Neural cell (in vitro differentiated cells): Measurements from ENCODE around the gene RIN3. TPM values are rescaled to one million over a fixed set of nuclear protein-coding genes. Genes with fewer than 3 reads are reported as not detected.

ENCODE experiments used
- H2AFZ ChIP-seq: fragments of 200-600, 300-800 bp; sonication (generic), shearing (Covaris generic); 2 replicates; pipeline ENCODE4 v1.6.0; 2014; ENCODE audit warnings: low read depth, mild to moderate bottlenecking, antibody characterized with exemption, low read length, moderate library complexity
- H3F3A ChIP-seq: fragments of 200-600 bp; shearing (Covaris generic); 2 replicates; pipeline ENCODE4 v1.6.1; 2016; ENCODE audit warnings: mild to moderate bottlenecking, moderate library complexity, mixed read lengths, antibody characterized with exemption, low read length; ENCODE audit not compliant: insufficient read depth, poor library complexity, severe bottlenecking
- H3K27ac ChIP-seq: fragments of 200-600, 300-800 bp; sonication (generic), shearing (Covaris generic); 2 replicates; pipeline ENCODE4 v1.5.1; 2014; ENCODE audit warnings: mild to moderate bottlenecking, low read length, moderate library complexity
- H3K27me3 ChIP-seq: fragments of 300-800, 200-600 bp; sonication (generic), shearing (Covaris generic); 2 replicates; pipeline ENCODE4 v1.6.0; 2014; ENCODE audit warnings: mild to moderate bottlenecking, low read depth, low read length, moderate library complexity; ENCODE audit not compliant: insufficient read depth
- H3K36me3 ChIP-seq: fragments of 300-800, 200-600 bp; sonication (generic), shearing (Covaris generic); 2 replicates; pipeline ENCODE4 v1.5.1; 2014; ENCODE audit warnings: mild to moderate bottlenecking, antibody characterized with exemption, low read length, moderate library complexity; ENCODE audit not compliant: insufficient read depth
- H3K4me2 ChIP-seq: fragments of 300-800, 200-600 bp; sonication (generic), shearing (Covaris generic); 2 replicates; pipeline ENCODE4 v1.6.0; 2014; ENCODE audit warnings: mild to moderate bottlenecking, low read length
- H3K4me3 ChIP-seq: fragments of 300-800, 200-600 bp; sonication (generic), shearing (Covaris generic); 2 replicates; pipeline ENCODE4 v1.5.1; 2014; ENCODE audit warnings: mild to moderate bottlenecking, low read length, moderate library complexity
- H3K79me2 ChIP-seq: fragments of 200-600 bp; shearing (Covaris generic); replicated peaks from 2 replicates; pipeline ENCODE4 v1.6.0; 2014; ENCODE audit warnings: mild to moderate bottlenecking, low read length, moderate library complexity; ENCODE audit not compliant: insufficient read depth
- H3K9ac ChIP-seq: fragments of 300-800, 200-600 bp; sonication (generic), shearing (Covaris generic); 2 replicates; pipeline ENCODE4 v1.6.1; 2016; ENCODE audit warnings: mild to moderate bottlenecking, low read length, mixed read lengths
- H3K9me2 ChIP-seq: fragments of 200-600 bp; shearing (Covaris generic); 2 replicates; pipeline ENCODE4 v1.6.1; 2016; ENCODE audit warnings: mild to moderate bottlenecking, low read length, mixed read lengths; ENCODE audit not compliant: insufficient read depth
- H3K9me3 ChIP-seq: fragments of 200-600, 300-800 bp; sonication (generic), shearing (Covaris generic); 2 replicates; pipeline ENCODE4 v1.6.1; 2016; ENCODE audit warnings: mild to moderate bottlenecking, mixed run types, low read length, moderate library complexity, mixed read lengths
- H4K20me1 ChIP-seq: fragments of 200-600 bp; shearing (Covaris generic); 2 replicates; pipeline ENCODE4 v1.6.1; 2016; ENCODE audit warnings: mild to moderate bottlenecking, mixed run types; ENCODE audit not compliant: insufficient read depth
- EP300 ChIP-seq: fragments of 450-650 bp; conservative IDR thresholded peaks from 2 replicates; pipeline ENCODE4 v1.6.1; 2014; ENCODE audit warnings: antibody characterized with exemption, mild to moderate bottlenecking, moderate library complexity; ENCODE audit not compliant: poor library complexity, severe bottlenecking
- EZH2 ChIP-seq: fragments of 200-600, 300-800 bp; shearing (Covaris generic), sonication (generic); IDR thresholded peaks from 2 replicates; pipeline ENCODE4 v1.6.1; 2014; ENCODE audit warnings: antibody characterized with exemption, low read length, borderline replicate concordance, mild to moderate bottlenecking; ENCODE audit not compliant: insufficient read depth, poor library complexity, severe bottlenecking
- MXI1 ChIP-seq: fragments of 450-650 bp; conservative IDR thresholded peaks from 2 replicates; pipeline ENCODE4 v1.6.1; 2014; ENCODE audit warnings: antibody characterized with exemption, mild to moderate bottlenecking; ENCODE audit not compliant: poor library complexity, severe bottlenecking
- POLR2AphosphoS5 ChIP-seq: IDR thresholded peaks from 2 replicates; pipeline ENCODE4 v1.6.1; 2012
- RAD21 ChIP-seq: fragments of 450-650 bp; conservative IDR thresholded peaks from 2 replicates; pipeline ENCODE4 v1.6.1; 2014; ENCODE audit warnings: antibody characterized with exemption, mild to moderate bottlenecking, moderate library complexity
- SMC3 ChIP-seq: fragments of 450-650 bp; conservative IDR thresholded peaks from 2 replicates; pipeline ENCODE4 v1.6.1; 2014; ENCODE audit warnings: antibody characterized with exemption, mild to moderate bottlenecking, moderate library complexity; ENCODE audit not compliant: poor library complexity
- TAF1 ChIP-seq: IDR thresholded peaks from 2 replicates; pipeline ENCODE4 v1.6.1; 2012; ENCODE audit warnings: low read depth
- polyA plus RNA-seq: library from polyadenylated mRNA; depleted of rRNA; stranded (reverse); fragments of >200 nt; gene quantifications from 2 replicates; pipeline ENCODE4 v1.2.3, GENCODE V29; 2014
- TF ChIP-seq, protein P1 (sequence below): IDR thresholded peaks from 2 replicates; pipeline ENCODE4 v1.6.1; 2012; ENCODE audit warnings: borderline replicate concordance
- TF ChIP-seq, protein P2 (sequence below): fragments of 450-650 bp; IDR thresholded peaks from 2 replicates; pipeline ENCODE4 v1.5.1; 2014; ENCODE audit warnings: antibody characterized with exemption, mild to moderate bottlenecking, moderate library complexity; ENCODE audit not compliant: poor library complexity, severe bottlenecking

The RIN3 gene
- polyA plus RNA-seq, 1 donor from 2014 or later: not detected

DNA sequence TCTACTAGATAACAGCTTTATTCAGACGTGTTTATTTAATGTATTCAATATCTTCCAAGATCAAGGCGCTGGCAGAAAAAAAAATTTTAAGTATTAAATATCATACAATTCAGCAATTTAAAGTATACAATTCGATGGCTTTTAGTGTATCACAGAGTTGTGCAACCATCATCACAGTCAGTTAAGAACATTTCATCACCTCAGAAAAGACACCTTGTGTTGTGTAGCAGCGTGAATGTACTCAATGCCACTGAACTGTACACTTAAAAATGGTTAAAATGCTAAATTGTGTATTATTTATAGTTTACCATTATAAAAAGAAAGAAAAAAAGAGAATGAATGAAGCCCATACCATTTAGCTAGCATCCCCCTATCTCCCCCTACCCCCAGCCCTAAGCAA lies 96.4 kb downstream of the RIN3 start:
- H3F3A ChIP-seq: no peaks in the 10 kb centered on the region
- H3K4me3 ChIP-seq: no peak overlapping the region
- H4K20me1 ChIP-seq: no peaks in the 10 kb centered on the region
- no peaks in the 10 kb centered on the region for H3K79me2 ChIP-seq
- H3K27me3 ChIP-seq: no peaks in the 10 kb centered on the region
- H3K9ac ChIP-seq: no peak overlapping the region
- TF ChIP-seq EP300 (no peak), RAD21 (no peak), TAF1 (no peak), MXI1 (no peak), SMC3 (no peak), POLR2AphosphoS5 (no peak), EZH2 (no peak)
- TF ChIP-seq, protein P1, sequence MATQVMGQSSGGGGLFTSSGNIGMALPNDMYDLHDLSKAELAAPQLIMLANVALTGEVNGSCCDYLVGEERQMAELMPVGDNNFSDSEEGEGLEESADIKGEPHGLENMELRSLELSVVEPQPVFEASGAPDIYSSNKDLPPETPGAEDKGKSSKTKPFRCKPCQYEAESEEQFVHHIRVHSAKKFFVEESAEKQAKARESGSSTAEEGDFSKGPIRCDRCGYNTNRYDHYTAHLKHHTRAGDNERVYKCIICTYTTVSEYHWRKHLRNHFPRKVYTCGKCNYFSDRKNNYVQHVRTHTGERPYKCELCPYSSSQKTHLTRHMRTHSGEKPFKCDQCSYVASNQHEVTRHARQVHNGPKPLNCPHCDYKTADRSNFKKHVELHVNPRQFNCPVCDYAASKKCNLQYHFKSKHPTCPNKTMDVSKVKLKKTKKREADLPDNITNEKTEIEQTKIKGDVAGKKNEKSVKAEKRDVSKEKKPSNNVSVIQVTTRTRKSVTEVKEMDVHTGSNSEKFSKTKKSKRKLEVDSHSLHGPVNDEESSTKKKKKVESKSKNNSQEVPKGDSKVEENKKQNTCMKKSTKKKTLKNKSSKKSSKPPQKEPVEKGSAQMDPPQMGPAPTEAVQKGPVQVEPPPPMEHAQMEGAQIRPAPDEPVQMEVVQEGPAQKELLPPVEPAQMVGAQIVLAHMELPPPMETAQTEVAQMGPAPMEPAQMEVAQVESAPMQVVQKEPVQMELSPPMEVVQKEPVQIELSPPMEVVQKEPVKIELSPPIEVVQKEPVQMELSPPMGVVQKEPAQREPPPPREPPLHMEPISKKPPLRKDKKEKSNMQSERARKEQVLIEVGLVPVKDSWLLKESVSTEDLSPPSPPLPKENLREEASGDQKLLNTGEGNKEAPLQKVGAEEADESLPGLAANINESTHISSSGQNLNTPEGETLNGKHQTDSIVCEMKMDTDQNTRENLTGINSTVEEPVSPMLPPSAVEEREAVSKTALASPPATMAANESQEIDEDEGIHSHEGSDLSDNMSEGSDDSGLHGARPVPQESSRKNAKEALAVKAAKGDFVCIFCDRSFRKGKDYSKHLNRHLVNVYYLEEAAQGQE: no peak
- TF ChIP-seq, protein P2, sequence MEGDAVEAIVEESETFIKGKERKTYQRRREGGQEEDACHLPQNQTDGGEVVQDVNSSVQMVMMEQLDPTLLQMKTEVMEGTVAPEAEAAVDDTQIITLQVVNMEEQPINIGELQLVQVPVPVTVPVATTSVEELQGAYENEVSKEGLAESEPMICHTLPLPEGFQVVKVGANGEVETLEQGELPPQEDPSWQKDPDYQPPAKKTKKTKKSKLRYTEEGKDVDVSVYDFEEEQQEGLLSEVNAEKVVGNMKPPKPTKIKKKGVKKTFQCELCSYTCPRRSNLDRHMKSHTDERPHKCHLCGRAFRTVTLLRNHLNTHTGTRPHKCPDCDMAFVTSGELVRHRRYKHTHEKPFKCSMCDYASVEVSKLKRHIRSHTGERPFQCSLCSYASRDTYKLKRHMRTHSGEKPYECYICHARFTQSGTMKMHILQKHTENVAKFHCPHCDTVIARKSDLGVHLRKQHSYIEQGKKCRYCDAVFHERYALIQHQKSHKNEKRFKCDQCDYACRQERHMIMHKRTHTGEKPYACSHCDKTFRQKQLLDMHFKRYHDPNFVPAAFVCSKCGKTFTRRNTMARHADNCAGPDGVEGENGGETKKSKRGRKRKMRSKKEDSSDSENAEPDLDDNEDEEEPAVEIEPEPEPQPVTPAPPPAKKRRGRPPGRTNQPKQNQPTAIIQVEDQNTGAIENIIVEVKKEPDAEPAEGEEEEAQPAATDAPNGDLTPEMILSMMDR: no peak
- H3K9me2 ChIP-seq: no peaks in the 10 kb centered on the region
- no peak overlapping the region for H2AFZ ChIP-seq
- no peak overlapping the region for H3K27ac ChIP-seq
- H3K36me3 ChIP-seq: no peaks in the 10 kb centered on the region
- no peaks in the 10 kb centered on the region for H3K9me3 ChIP-seq
- H3K4me2 ChIP-seq: no peak overlapping the region

- H3K27me3 ChIP-seq: no peaks in the 10 kb centered on the region
- H3K27ac ChIP-seq: no peak overlapping the region
- H3K79me2 ChIP-seq: no peaks in the 10 kb centered on the region
- no peaks in the 10 kb centered on the region for H3K9me2 ChIP-seq
- H2AFZ ChIP-seq: no peak overlapping the region
- TF ChIP-seq SMC3: no peak
- no peak for TF ChIP-seq EP300
- TF ChIP-seq EZH2: no peak
- no peak for TF ChIP-seq MXI1
- no peak for TF ChIP-seq POLR2AphosphoS5
- TF ChIP-seq, protein P1: no peak
- TF ChIP-seq, protein P2: no peak
- TF ChIP-seq RAD21: no peak
- TF ChIP-seq TAF1: no peak
- H3K36me3 ChIP-seq: no peaks in the 10 kb centered on the region
- H4K20me1 ChIP-seq: no peaks in the 10 kb centered on the region
- no peak overlapping the region for H3K9ac ChIP-seq
- H3K4me3 ChIP-seq: no peak overlapping the region
- no peaks in the 10 kb centered on the region for H3F3A ChIP-seq
- no peaks in the 10 kb centered on the region for H3K9me3 ChIP-seq
- no peak overlapping the region for H3K4me2 ChIP-seq
Observed at GRCh38 chr14:92610849-92611271, 97.3 kb downstream of the RIN3 start.
